HEK293T (cell line): ENCODE measurements around the gene SAMD10.
"Not testable (repeated sequence)": the region's sequence is repeated elsewhere in the genome, so short reads cannot be mapped to it uniquely, and the experiment has no call there.

Source experiments
- CTCF ChIA-PET: fragments of 350-600 bp; formaldehyde crosslinking; extraction: SDS; loops from one replicate; lab custom pipeline; 2021; ENCODE audit warnings: antibody characterized with exemption, inconsistent platforms; lab: Yijun Ruan, JAX
- POLR2A ChIA-PET: fragments of 350-600 bp; formaldehyde crosslinking; extraction: SDS; loops from one replicate; lab custom pipeline; 2020; ENCODE audit warnings: antibody characterized with exemption, inconsistent platforms; lab: Yijun Ruan, JAX
- DNase-seq: peaks from one replicate; pipeline ENCODE4 v3.0.0; 2012; ENCODE audit warnings: mixed read lengths; ENCODE audit errors: extremely low spot score
- ARNT ChIP-seq: fragments of 450-650 bp; IDR thresholded peaks from 2 replicates; pipeline ENCODE4 v1.6.1; 2017; ENCODE audit warnings: mild to moderate bottlenecking
- BHLHE40 ChIP-seq: fragments of 450-650 bp; IDR thresholded peaks from 2 replicates; pipeline ENCODE4 v1.6.1; 2016; ENCODE audit warnings: mild to moderate bottlenecking, moderate library complexity, borderline replicate concordance
- CTBP1 ChIP-seq: fragments of 450-650 bp; IDR thresholded peaks from 2 replicates; pipeline ENCODE4 v1.6.1; 2016; ENCODE audit warnings: borderline replicate concordance
- ELF4 ChIP-seq: fragments of 450-650 bp; IDR thresholded peaks from 2 replicates; pipeline ENCODE4 v1.6.1; 2017; ENCODE audit warnings: antibody characterized with exemption
- FOXA1 ChIP-seq: fragments of 450-650 bp; IDR thresholded peaks from 2 replicates; pipeline ENCODE4 v1.6.1; 2016; ENCODE audit warnings: mild to moderate bottlenecking
- FOXK2 ChIP-seq: fragments of 450-650 bp; IDR thresholded peaks from 2 replicates; pipeline ENCODE4 v1.6.1; 2016; ENCODE audit warnings: mild to moderate bottlenecking
- FOXM1 ChIP-seq: fragments of 450-650 bp; IDR thresholded peaks from 2 replicates; pipeline ENCODE4 v1.6.1; 2017; ENCODE audit warnings: mild to moderate bottlenecking, borderline replicate concordance
- HDGF ChIP-seq: fragments of 450-650 bp; IDR thresholded peaks from 2 replicates; pipeline ENCODE4 v1.6.1; 2017; ENCODE audit warnings: antibody characterized with exemption, borderline replicate concordance
- L3MBTL2 ChIP-seq: fragments of 450-650 bp; conservative IDR thresholded peaks from 2 replicates; pipeline ENCODE4 v1.6.1; 2016; ENCODE audit warnings: mild to moderate bottlenecking
- LEF1 ChIP-seq: fragments of 450-650 bp; IDR thresholded peaks from 2 replicates; pipeline ENCODE4 v1.6.1; 2017; ENCODE audit warnings: mild to moderate bottlenecking, borderline replicate concordance
- NFRKB ChIP-seq: fragments of 450-650 bp; IDR thresholded peaks from 2 replicates; pipeline ENCODE4 v1.6.1; 2016; ENCODE audit warnings: mild to moderate bottlenecking, moderate library complexity
- SP1 ChIP-seq: fragments of 450-650 bp; IDR thresholded peaks from 2 replicates; pipeline ENCODE4 v1.6.1; 2017
- SUZ12 ChIP-seq: fragments of 450-650 bp; IDR thresholded peaks from 2 replicates; pipeline ENCODE4 v1.6.1; 2016; ENCODE audit warnings: mild to moderate bottlenecking
- TARDBP ChIP-seq: fragments of 450-650 bp; IDR thresholded peaks from 2 replicates; pipeline ENCODE4 v1.6.1; 2016
- ZNF384 ChIP-seq: fragments of 450-650 bp; IDR thresholded peaks from 2 replicates; pipeline ENCODE4 v1.6.1; 2016
- TF ChIP-seq, protein P1 (sequence below): fragments of 450-650 bp; IDR thresholded peaks from 2 replicates; pipeline ENCODE4 v1.6.1; 2016

SAMD10 gene

GRCh38 chr20:63964412-63964811 is 15.0 kb downstream of the SAMD10 start:
- CTCF ChIA-PET, result no interaction called here
- DNase-seq, result no peak
- POLR2A ChIA-PET, result interaction anchor here (1.1 kb wide), 1 partner anchor 16 kb away, joined by 3 read pairs; the partner anchor contains the start of gene PRPF6
- no peak for TF ChIP-seq ARNT
- no peak for TF ChIP-seq FOXK2
- TF ChIP-seq ZNF384, result no peak
- TF ChIP-seq, protein P1, sequence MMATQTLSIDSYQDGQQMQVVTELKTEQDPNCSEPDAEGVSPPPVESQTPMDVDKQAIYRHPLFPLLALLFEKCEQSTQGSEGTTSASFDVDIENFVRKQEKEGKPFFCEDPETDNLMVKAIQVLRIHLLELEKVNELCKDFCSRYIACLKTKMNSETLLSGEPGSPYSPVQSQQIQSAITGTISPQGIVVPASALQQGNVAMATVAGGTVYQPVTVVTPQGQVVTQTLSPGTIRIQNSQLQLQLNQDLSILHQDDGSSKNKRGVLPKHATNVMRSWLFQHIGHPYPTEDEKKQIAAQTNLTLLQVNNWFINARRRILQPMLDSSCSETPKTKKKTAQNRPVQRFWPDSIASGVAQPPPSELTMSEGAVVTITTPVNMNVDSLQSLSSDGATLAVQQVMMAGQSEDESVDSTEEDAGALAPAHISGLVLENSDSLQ, result no peak
- TF ChIP-seq CTBP1, result no peak
- no peak for TF ChIP-seq L3MBTL2
- TF ChIP-seq SP1, result no peak
- no peak for TF ChIP-seq SUZ12
- no peak for TF ChIP-seq ELF4
- no peak for TF ChIP-seq TARDBP
- no peak for TF ChIP-seq NFRKB
- no peak for TF ChIP-seq FOXM1
- TF ChIP-seq LEF1, result no peak
- TF ChIP-seq FOXA1, result no peak
- no peak for TF ChIP-seq HDGF

- DNase-seq, result no peak
- TF ChIP-seq HDGF, result no peak
- TF ChIP-seq SUZ12, result no peak
- TF ChIP-seq ELF4, result no peak
- CTCF ChIA-PET, result no interaction called here
- POLR2A ChIA-PET, result interaction anchor here (1.1 kb wide), 1 partner anchor 17 kb away, joined by 3 read pairs; the partner anchor contains the start of gene PRPF6
These were observed 15.6 kb downstream of the SAMD10 start for GRCh38 chr20:63963784-63964301.

GRCh38 chr20:63963348-63963741 is 16.1 kb downstream of the SAMD10 start:
- POLR2A ChIA-PET, result interaction anchor here (1.1 kb wide), 1 partner anchor 17 kb away, joined by 3 read pairs; the partner anchor contains the start of gene PRPF6
- no peak for DNase-seq
- no peak for TF ChIP-seq CTBP1
- TF ChIP-seq ARNT, result no peak
- no peak for TF ChIP-seq FOXA1
- no peak for TF ChIP-seq FOXK2
- TF ChIP-seq, protein P1, result no peak
- TF ChIP-seq FOXM1, result no peak
- TF ChIP-seq L3MBTL2, result no peak
- no peak for TF ChIP-seq SP1
- TF ChIP-seq LEF1, result no peak
- TF ChIP-seq SUZ12, result no peak
- no peak for TF ChIP-seq TARDBP
- no peak for TF ChIP-seq NFRKB
- no peak for TF ChIP-seq BHLHE40
- no peak for TF ChIP-seq HDGF
- TF ChIP-seq ZNF384, result no peak
- no peak for TF ChIP-seq ELF4
- CTCF ChIA-PET, result no interaction called here

DNA sequence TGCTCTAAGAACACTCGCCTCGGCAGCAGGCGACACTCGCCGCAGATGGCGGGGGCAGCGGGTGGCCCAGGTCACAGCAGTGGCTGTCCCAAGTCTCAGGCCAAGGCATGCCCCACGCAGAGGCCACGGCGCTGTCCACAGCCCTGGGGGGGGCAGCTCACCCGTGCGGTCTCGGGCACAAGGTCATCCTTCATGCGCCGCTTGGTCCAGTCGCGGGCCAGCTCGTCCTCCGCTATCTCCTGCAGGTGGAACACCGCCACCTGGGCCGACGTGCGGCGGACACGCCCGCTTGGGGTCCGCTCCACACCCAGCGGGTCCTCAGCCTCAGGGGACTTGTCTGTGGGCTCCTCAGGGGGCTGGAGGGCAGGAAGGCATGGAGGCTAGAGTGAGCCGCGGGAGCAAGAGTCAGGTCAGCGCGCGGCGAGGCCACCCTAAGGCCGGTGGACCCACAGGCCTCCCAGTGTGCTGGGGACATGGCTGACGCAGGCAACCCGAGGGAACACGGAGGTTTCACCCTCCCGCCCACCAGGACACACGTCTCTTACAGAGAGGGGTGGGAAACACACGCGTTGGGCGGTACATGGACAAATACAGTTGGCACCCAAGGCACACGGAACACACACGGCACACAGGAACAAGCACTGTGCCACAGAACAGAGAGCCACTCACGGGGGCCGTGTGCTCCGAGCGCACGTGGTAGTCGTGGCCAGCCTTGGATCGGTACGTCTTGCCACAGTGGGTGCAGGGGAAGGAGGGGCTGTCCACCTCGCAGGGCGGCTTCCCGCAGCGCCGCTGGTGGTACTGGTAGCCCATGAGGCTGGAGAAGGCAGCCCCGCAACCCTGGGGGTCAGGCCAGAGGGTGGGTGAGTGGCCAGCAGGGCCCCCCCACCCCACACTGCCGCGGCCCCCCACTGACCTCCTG is 16.8 kb downstream of the SAMD10 start:
- no peak for DNase-seq
- POLR2A ChIA-PET, result no interaction called here
- CTCF ChIA-PET, result no interaction called here
- TF ChIP-seq ZNF384 (no peak), CTBP1 (no peak), TARDBP (no peak), ARNT (no peak), ELF4 (no peak), L3MBTL2 (no peak), BHLHE40 (no peak), NFRKB (no peak), FOXM1 (no peak), SP1 (no peak), HDGF (no peak), FOXK2 (no peak), FOXA1 (no peak), LEF1 (no peak), SUZ12 (no peak)
- TF ChIP-seq, protein P1, result no peak

DNA sequence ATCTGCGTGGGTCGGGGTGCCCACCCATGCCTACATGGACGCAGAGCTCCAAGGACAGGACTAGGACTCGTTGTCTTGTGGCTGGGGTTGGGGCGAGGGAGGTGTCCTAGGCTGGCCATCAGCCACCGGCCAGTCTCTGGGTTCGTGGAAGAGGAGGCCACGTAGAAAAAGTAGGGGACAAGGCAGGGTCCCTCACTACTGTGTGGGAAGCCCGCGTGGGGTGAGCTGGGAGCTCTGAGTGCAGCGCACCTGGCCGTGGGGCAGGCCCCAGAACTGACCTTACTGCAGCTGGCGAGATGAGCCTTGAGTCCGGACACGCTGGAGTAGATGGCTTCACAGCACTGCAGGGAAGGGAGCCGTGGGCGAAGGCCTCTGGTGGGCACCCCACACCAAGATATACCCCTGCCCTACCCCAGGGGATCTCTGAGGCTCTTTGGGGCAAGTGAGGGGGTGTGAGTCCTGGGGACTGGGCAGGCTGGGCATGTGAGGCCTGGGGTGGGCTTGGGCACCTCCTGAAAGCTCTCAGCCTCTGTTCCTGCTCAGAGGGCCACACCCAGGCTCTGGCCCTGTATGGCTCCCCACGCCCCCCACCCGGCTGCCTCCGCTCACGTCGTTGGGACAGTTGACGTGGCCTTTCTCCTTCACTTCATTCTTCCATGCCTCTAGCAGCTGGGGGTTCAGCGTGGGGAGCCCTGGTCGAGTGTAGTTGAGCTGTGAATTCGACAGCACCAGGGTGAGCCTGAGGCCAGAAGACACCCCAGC is 17.6 kb downstream of the SAMD10 start:
- TF ChIP-seq L3MBTL2 (no peak), ARNT (no peak), BHLHE40 (no peak), HDGF (no peak), ZNF384 (no peak), SUZ12 (no peak), NFRKB (no peak), FOXK2 (no peak), TARDBP (no peak), LEF1 (no peak), FOXM1 (no peak), CTBP1 (no peak), FOXA1 (no peak), SP1 (no peak)
- CTCF ChIA-PET, result no interaction called here
- POLR2A ChIA-PET, result no interaction called here

DNA sequence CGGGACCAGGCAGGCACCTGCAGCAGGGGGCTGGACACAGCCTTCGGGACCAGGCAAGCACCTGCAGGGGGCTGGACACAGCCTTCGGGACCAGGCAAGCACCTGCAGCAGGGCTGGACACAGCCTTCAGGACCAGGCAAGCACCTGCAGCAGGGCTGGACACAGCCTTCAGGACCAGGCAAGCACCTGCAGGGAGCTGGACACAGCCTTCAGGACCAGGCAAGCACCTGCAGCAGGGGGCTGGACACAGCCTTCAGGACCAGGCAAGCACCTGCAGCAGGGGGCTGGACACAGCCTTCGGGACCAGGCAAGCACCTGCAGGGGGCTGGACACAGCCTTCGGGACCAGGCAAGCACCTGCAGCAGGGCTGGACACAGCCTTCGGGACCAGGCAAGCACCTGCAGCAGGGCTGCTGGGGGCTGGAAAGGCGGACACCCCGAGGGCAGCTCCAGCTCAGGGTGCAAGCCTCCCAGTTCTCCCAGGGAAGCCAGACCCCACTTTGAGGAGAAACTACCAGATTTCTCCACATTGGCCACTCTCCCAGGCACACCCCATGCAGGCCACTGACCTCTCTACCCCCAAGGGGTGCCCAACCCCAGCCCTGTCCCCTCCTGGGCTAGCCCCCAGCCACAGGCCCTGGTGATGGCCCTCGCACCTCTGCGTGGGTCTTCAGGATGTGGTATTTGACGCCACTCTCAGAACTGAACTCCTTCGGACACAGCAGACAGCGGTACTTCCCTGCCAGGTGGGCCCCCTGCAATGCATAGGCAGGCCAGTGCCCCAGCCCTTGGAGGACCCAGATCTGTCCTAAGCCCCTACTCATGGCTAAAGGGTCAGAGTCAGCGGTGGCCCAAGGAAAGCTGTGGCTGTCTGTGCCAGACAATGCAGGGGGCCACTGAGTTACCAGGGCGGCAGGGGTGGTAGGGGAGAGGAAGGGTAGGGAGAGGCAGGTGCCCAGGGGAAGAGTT is 18.5 kb downstream of the SAMD10 start:
- DNase-seq, CTCF ChIA-PET, POLR2A ChIA-PET: not testable (repeated sequence)

More for the DNA sequence above, 17.6 kb downstream of the SAMD10 start:
- DNase-seq, result no peak
